ENCODE results near the gene SMG9. TPM values are rescaled to one million over a fixed set of nuclear protein-coding genes. Genes with fewer than 3 reads are reported as not detected.

SMG9 gene
- total RNA-seq, 2 donors from 2014 or later: 22.9 to 45.1 TPM

GRCh38 chr19:43790587-43790986 lies 35.8 kb upstream of the SMG9 start:
- Histone ChIP-seq H3K4me3 (no peak overlapping the region), H3K27me3 (replicated peaks; ENCODE audit: insufficient read depth) (no peaks in the 10 kb centered on the region), H3K9me3 (no peaks in the 10 kb centered on the region), H3K36me3 (no peaks in the 10 kb centered on the region), H3K4me1 (replicated peaks) (no peaks in the 10 kb centered on the region), H3K27ac (no peak overlapping the region)
- no peak for DNase-seq (ENCODE audit: low spot score)
- TF ChIP-seq POLR2A (IDR thresholded peaks at IDR 0.05) (no peak), POLR2AphosphoS5 (IDR thresholded peaks at IDR 0.05) (no peak), CTCF (IDR thresholded peaks at IDR 0.05) (no peak)
- WGBS: 31% methylated on average over 3 of the region's 3 CpGs
- intact Hi-C loops (cut with DNase I): no loop called here

- TF ChIP-seq CTCF (IDR thresholded peaks at IDR 0.05): no peak
- no peak for TF ChIP-seq POLR2A (IDR thresholded peaks at IDR 0.05)
- no peak for TF ChIP-seq POLR2AphosphoS5 (IDR thresholded peaks at IDR 0.05)
- H3K9me3 ChIP-seq: no peaks in the 10 kb centered on the region
- DNase-seq (ENCODE audit: low spot score): no peak
- H3K4me3 ChIP-seq: no peak overlapping the region
- no peaks in the 10 kb centered on the region for H3K27me3 ChIP-seq (replicated peaks; ENCODE audit: insufficient read depth)
- no peak overlapping the region for H3K27ac ChIP-seq
- 4% methylated on average over 3 of the region's 3 CpGs for WGBS
- H3K4me1 ChIP-seq (replicated peaks): no peaks in the 10 kb centered on the region
- H3K36me3 ChIP-seq: no peaks in the 10 kb centered on the region
- intact Hi-C loops (cut with DNase I): no loop called here
These were observed 34.3 kb upstream of the SMG9 start for GRCh38 chr19:43789029-43789428.

- Histone ChIP-seq H3K27me3 (replicated peaks; ENCODE audit: insufficient read depth) (no peaks in the 10 kb centered on the region), H3K4me1 (replicated peaks) (no peaks in the 10 kb centered on the region), H3K27ac (peak overlapping the region in 1 of 2 donors; percentile 57), H3K4me3 (no peak overlapping the region), H3K36me3 (no peaks in the 10 kb centered on the region), H3K9me3 (no peaks in the 10 kb centered on the region)
- intact Hi-C loops (cut with DNase I): no loop called here
- no peak for TF ChIP-seq POLR2A (IDR thresholded peaks at IDR 0.05)
- TF ChIP-seq CTCF (IDR thresholded peaks at IDR 0.05): no peak
- TF ChIP-seq POLR2AphosphoS5 (IDR thresholded peaks at IDR 0.05): peak; percentile 76
- WGBS: 7% methylated on average over 1 of the region's 1 CpG
- DNase-seq (ENCODE audit: low spot score): no peak
These were observed 31.9 kb upstream of the SMG9 start for GRCh38 chr19:43786665-43787064.

- Histone ChIP-seq H3K9me3 (no peaks in the 10 kb centered on the region), H3K4me3 (no peak overlapping the region), H3K27ac (peak overlapping the region in 1 of 2 donors; percentile 31), H3K4me1 (replicated peaks) (no peaks in the 10 kb centered on the region), H3K36me3 (no peaks in the 10 kb centered on the region), H3K27me3 (replicated peaks; ENCODE audit: insufficient read depth) (no peaks in the 10 kb centered on the region)
- peak; percentile 50 for DNase-seq (ENCODE audit: low spot score)
- 5% methylated on average over 10 of the region's 10 CpGs for WGBS
- intact Hi-C loops (cut with DNase I): loop anchor here (2.0 kb wide), 1 partner anchor 40 kb away; no protein-coding TSS in a partner anchor
- peak; percentile 85 to 98 (median 92) for TF ChIP-seq CTCF (IDR thresholded peaks at IDR 0.05)
- TF ChIP-seq POLR2A (IDR thresholded peaks at IDR 0.05): no peak
- peak; percentile 57 for TF ChIP-seq POLR2AphosphoS5 (IDR thresholded peaks at IDR 0.05)
These were observed 30.4 kb upstream of the SMG9 start for GRCh38 chr19:43784981-43785808.
